Measurements from ENCODE around the gene NEDD4L. TPM values are rescaled to one million over a fixed set of nuclear protein-coding genes. Genes with fewer than 3 reads are reported as not detected.

The NEDD4L gene
- total and polyA plus RNA-seq, 4 donors, result 40.2 to 308 (median 148) TPM

GRCh38 chr18:58118536-58118935, 74.5 kb downstream of the NEDD4L start:
- no peak for ATAC-seq (ENCODE audit: insufficient read depth, low FRiP score)

DNA sequence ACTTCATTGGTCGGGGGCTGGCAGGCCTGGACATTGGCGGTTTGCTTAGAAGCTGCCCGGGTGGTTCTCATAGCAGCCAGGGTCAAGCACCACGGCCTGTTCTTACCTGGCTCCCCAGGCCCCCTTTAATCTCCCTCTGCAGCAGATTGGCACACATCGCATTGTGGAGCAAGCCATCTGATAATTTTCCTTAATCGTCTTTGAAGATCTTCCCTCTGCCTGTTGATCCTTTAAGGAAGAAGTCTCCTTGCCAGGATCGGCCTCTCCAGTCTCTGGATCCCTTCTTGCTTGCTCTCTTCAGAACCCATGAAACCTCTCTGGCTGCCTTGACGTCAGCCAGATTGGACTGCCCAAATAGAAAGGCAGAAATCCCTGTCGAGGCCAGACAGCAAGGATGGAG, 75.8 kb downstream of the NEDD4L start:
- Histone ChIP-seq H3K36me3 (ENCODE audit: control insufficient read depth in 4 of 4, insufficient read depth in 4 of 4, low read length in 4 of 4) (no peaks in the 10 kb centered on the region), H3K27me3 (ENCODE audit: control insufficient read depth in 3 of 3, insufficient read depth in 3 of 3, low read length in 2 of 3) (no peaks in the 10 kb centered on the region), H3K4me1 (ENCODE audit: control insufficient read depth in 5 of 5, insufficient read depth in 5 of 5, low read length in 5 of 5) (peaks cover 0 to 19% (median 6%) of the 10 kb centered on the region in 5 donors), H3K9ac (ENCODE audit: insufficient read depth in 1 of 2, low read length in 2 of 2) (no peak overlapping the region), H3K9me3 (ENCODE audit: control insufficient read depth in 4 of 4, insufficient read depth in 3 of 4, low read length in 3 of 4) (no peaks in the 10 kb centered on the region), H3K4me3 (no peak overlapping the region), H3K27ac (ENCODE audit: low read depth in 1 of 2, low read length in 1 of 2) (peak overlapping the region in 1 of 2 donors; percentile 86)
- no peak for TF ChIP-seq CTCF (IDR thresholded peaks at IDR 0.05; ENCODE audit: control extremely low read depth, extremely low read depth)
- no peak for ATAC-seq (ENCODE audit: insufficient read depth, low FRiP score)
- no peak for DNase-seq
- WGBS, 2 donors, result 81 to 90% methylated on average over 9 of the region's 9 CpGs

More at GRCh38 chr18:58118536-58118935, 74.5 kb downstream of the NEDD4L start:
- Histone ChIP-seq H3K4me1 (ENCODE audit: control insufficient read depth in 5 of 5, insufficient read depth in 5 of 5, low read length in 5 of 5) (peaks cover 0 to 19% (median 8%) of the 10 kb centered on the region in 5 donors), H3K27me3 (ENCODE audit: control insufficient read depth in 3 of 3, insufficient read depth in 3 of 3, low read length in 2 of 3) (no peaks in the 10 kb centered on the region), H3K9ac (ENCODE audit: insufficient read depth in 1 of 2, low read length in 2 of 2) (no peak overlapping the region), H3K9me3 (ENCODE audit: control insufficient read depth in 4 of 4, insufficient read depth in 3 of 4, low read length in 3 of 4) (no peaks in the 10 kb centered on the region), H3K36me3 (ENCODE audit: control insufficient read depth in 4 of 4, insufficient read depth in 4 of 4, low read length in 4 of 4) (no peaks in the 10 kb centered on the region), H3K27ac (ENCODE audit: low read depth in 1 of 2, low read length in 1 of 2) (peak overlapping the region in 1 of 2 donors; percentile 86), H3K4me3 (no peak overlapping the region)
- WGBS, 2 donors, result 77 to 89% methylated on average over 6 of the region's 6 CpGs
- no peak for TF ChIP-seq CTCF (IDR thresholded peaks at IDR 0.05; ENCODE audit: control extremely low read depth, extremely low read depth)
- no peak for DNase-seq

DNA sequence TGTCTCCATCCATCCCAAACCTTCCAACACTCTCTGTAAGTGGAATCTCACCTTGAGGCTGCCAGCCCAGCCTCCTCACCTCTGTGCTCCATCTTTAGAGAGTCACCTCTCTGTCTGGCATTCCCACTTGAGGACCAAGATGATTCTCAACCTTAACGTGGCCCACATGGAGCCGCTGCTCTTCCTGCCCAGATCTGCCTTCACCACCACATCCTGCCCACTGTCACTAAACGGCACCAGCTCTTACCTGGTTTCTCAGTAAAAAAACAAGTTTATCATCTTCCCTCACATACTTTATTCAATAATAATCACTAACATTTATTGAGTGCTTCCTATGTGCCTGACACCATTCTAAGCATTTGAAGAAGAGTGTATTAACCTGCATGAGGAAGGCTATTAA, 80.4 kb downstream of the NEDD4L start:
- H3K9me3 ChIP-seq (ENCODE audit: control insufficient read depth in 4 of 4, insufficient read depth in 3 of 4, low read length in 3 of 4), result no peaks in the 10 kb centered on the region
- DNase-seq (no peak), ATAC-seq (ENCODE audit: insufficient read depth, low FRiP score) (no peak)
- H3K9ac ChIP-seq (ENCODE audit: insufficient read depth in 1 of 2, low read length in 2 of 2), result no peak overlapping the region
- TF ChIP-seq CTCF (IDR thresholded peaks at IDR 0.05; ENCODE audit: control extremely low read depth, extremely low read depth), result no peak
- H3K27me3 ChIP-seq (ENCODE audit: control insufficient read depth in 3 of 3, insufficient read depth in 3 of 3, low read length in 2 of 3), result no peaks in the 10 kb centered on the region
- 32 to 41% methylated on average over 3 of the region's 3 CpGs for WGBS, 2 donors
- no peak overlapping the region for H3K4me3 ChIP-seq
- H3K36me3 ChIP-seq (ENCODE audit: control insufficient read depth in 4 of 4, insufficient read depth in 4 of 4, low read length in 4 of 4), result no peaks in the 10 kb centered on the region
- H3K4me1 ChIP-seq (ENCODE audit: control insufficient read depth in 5 of 5, insufficient read depth in 5 of 5, low read length in 5 of 5), result peaks cover 0 to 11% (median 2%) of the 10 kb centered on the region in 5 donors
- no peak overlapping the region for H3K27ac ChIP-seq (ENCODE audit: low read depth in 1 of 2, low read length in 1 of 2)

DNA sequence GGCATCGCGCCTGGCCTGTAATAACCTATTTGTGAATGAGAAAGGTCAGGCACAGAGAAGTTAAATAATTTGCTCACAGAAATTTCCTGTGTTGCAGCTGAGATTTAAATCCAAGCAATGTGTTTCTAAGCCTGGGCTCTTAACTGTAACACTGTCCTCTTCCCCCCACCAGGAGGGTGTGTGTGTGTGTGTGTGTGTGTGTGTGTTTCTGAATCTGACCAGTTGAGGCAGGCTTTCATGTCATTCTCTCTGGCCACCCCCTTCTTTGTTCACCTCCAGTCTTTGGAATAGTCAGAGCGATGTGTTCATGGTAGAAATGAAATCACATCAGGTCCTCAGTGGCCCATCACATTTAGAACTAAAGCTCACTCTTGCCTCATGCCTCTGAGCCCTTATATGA, 81.2 kb downstream of the NEDD4L start:
- no peak overlapping the region for H3K9ac ChIP-seq (ENCODE audit: insufficient read depth in 1 of 2, low read length in 2 of 2)
- no peaks in the 10 kb centered on the region for H3K9me3 ChIP-seq (ENCODE audit: control insufficient read depth in 4 of 4, insufficient read depth in 3 of 4, low read length in 3 of 4)
- peaks cover 0 to 11% (median 2%) of the 10 kb centered on the region in 5 donors for H3K4me1 ChIP-seq (ENCODE audit: control insufficient read depth in 5 of 5, insufficient read depth in 5 of 5, low read length in 5 of 5)
- no peak for TF ChIP-seq CTCF (IDR thresholded peaks at IDR 0.05; ENCODE audit: control extremely low read depth, extremely low read depth)
- H3K27ac ChIP-seq (ENCODE audit: low read depth in 1 of 2, low read length in 1 of 2), result no peak overlapping the region
- ATAC-seq (ENCODE audit: insufficient read depth, low FRiP score) (no peak), DNase-seq (no peak)
- no peak overlapping the region for H3K4me3 ChIP-seq
- 98 to 99% methylated on average over 3 of the region's 3 CpGs for WGBS, 2 donors
- H3K36me3 ChIP-seq (ENCODE audit: control insufficient read depth in 4 of 4, insufficient read depth in 4 of 4, low read length in 4 of 4), result no peaks in the 10 kb centered on the region
- no peaks in the 10 kb centered on the region for H3K27me3 ChIP-seq (ENCODE audit: control insufficient read depth in 3 of 3, insufficient read depth in 3 of 3, low read length in 2 of 3)

Measured in lung (tissue), 12 donors.